K562 (cell line): ENCODE results near the gene CDCA7. TPM values are rescaled to one million over a fixed set of nuclear protein-coding genes. Genes with fewer than 3 reads are reported as not detected.

ENCODE experiments used
- CHD7 ChIP-seq: fragments of 200-600 bp; sonication (generic); IDR thresholded peaks from one replicate; pipeline ENCODE4 v1.6.1; 2012; ENCODE audit warnings: mild to moderate bottlenecking, low read depth, low read length, inconsistent platforms
- KDM5B ChIP-seq: fragments of 200-600 bp; sonication (generic); IDR thresholded peaks from 2 replicates; pipeline ENCODE4 v1.6.1; 2012; ENCODE audit warnings: low read depth, mild to moderate bottlenecking, moderate library complexity, low read length, control low read depth, inconsistent platforms; ENCODE audit not compliant: insufficient replicate concordance
- polyA plus RNA-seq, 8 experiments: library from polyadenylated mRNA; depleted of rRNA in 4 of 8; stranded (reverse) in 5 of 8; unstranded in 3 of 8; fragments of >200 nt; fragmentation: Nextera tagmentation in 2 of 8; fragmentation: Illumina TruSeq in 1 of 8; extraction: Ambion mirVana in 2 of 8; extraction: Trizol in 1 of 8; gene quantifications; 2 replicates each; pipeline versions ENCODE4 v1.2.1 to v1.2.3, GENCODE V29; 2011 to 2014; ENCODE audit warnings: inconsistent platforms in 1 of 8, missing spikeins in 1 of 8
- total RNA-seq, 7 experiments: library from RNA; depleted of rRNA in 6 of 7; stranded (reverse); fragments of >200 nt in 6 of 7; fragmentation: Illumina TruSeq in 2 of 7; extraction: Trizol in 2 of 7; gene quantifications; 2 replicates each; pipeline versions ENCODE4 v1.2.1 to v1.2.3, GENCODE V29; 2011 to 2021; ENCODE audit warnings: low replicate concordance in 1 of 7

CDCA7 gene
- total and polyA plus RNA-seq, 9 of the 15 experiments (the other 6 are each of a cell fraction or from before 2014, with no cell fraction given) = 28.5 to 122 (median 51.0) TPM

GRCh38 chr2:173323371-173323770 lies 31.3 kb upstream of the CDCA7 start (continued):
- TF ChIP-seq CHD7 = no peak
- no peak for TF ChIP-seq KDM5B
- TF ChIP-seq, all 486 proteins: peak for 0
